ENCODE measurements around the gene ITGB3.

ITGB3 gene

DNA sequence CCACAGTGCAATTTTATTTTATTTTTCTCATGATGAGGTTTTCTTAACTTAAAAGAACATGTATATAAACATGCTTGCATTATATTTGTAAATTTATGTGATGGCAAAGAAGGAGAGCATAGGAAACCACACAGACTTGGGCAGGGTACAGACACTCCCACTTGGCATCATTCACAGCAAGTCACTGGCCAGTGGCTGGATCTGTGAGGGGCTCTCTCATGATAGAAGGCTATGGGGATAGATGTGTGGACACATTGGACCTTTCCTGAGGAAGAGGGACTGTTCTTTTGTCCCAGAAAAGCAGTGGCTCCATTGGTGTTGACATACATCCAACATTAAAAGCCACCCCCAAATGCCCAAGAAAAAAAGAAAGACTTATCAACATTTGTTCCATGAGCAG is 57.8 kb downstream of the ITGB3 start:
- Histone ChIP-seq H3K36me3 (ENCODE audit: control insufficient read depth, low read length) (no peaks in the 10 kb centered on the region), H3K9me3 (ENCODE audit: control insufficient read depth, insufficient read depth, low read length) (no peaks in the 10 kb centered on the region), H3K27me3 (ENCODE audit: control insufficient read depth, low read length) (no peaks in the 10 kb centered on the region), H3K4me3 (ENCODE audit: low read length) (no peak overlapping the region), H3K27ac (ENCODE audit: low read depth, low read length) (no peak overlapping the region), H3K4me2 (ENCODE audit: low read length) (no peak overlapping the region), H3F3A (ENCODE audit: control insufficient read depth, insufficient read depth) (no peaks in the 10 kb centered on the region), H3K9me2 (replicated peaks; ENCODE audit: control insufficient read depth, low read length) (no peaks in the 10 kb centered on the region), H3K79me2 (ENCODE audit: control insufficient read depth, low read length) (no peaks in the 10 kb centered on the region), H3K4me1 (ENCODE audit: control insufficient read depth, low read length) (0 out of 2 replicates have a peak, but pooled peaks cover 2% of the 10 kb centered on the region), H4K20me1 (ENCODE audit: control insufficient read depth, insufficient read depth, low read depth, low read length) (no peaks in the 10 kb centered on the region)
- no peak for TF ChIP-seq EZH2phosphoT487 (IDR thresholded peaks at IDR 0.05; ENCODE audit: borderline replicate concordance, low read length)
- TF ChIP-seq, protein P1, sequence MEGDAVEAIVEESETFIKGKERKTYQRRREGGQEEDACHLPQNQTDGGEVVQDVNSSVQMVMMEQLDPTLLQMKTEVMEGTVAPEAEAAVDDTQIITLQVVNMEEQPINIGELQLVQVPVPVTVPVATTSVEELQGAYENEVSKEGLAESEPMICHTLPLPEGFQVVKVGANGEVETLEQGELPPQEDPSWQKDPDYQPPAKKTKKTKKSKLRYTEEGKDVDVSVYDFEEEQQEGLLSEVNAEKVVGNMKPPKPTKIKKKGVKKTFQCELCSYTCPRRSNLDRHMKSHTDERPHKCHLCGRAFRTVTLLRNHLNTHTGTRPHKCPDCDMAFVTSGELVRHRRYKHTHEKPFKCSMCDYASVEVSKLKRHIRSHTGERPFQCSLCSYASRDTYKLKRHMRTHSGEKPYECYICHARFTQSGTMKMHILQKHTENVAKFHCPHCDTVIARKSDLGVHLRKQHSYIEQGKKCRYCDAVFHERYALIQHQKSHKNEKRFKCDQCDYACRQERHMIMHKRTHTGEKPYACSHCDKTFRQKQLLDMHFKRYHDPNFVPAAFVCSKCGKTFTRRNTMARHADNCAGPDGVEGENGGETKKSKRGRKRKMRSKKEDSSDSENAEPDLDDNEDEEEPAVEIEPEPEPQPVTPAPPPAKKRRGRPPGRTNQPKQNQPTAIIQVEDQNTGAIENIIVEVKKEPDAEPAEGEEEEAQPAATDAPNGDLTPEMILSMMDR (IDR thresholded peaks at IDR 0.05; ENCODE audit: low read depth, low read length, poor library complexity, severe bottlenecking): no peak

DNA sequence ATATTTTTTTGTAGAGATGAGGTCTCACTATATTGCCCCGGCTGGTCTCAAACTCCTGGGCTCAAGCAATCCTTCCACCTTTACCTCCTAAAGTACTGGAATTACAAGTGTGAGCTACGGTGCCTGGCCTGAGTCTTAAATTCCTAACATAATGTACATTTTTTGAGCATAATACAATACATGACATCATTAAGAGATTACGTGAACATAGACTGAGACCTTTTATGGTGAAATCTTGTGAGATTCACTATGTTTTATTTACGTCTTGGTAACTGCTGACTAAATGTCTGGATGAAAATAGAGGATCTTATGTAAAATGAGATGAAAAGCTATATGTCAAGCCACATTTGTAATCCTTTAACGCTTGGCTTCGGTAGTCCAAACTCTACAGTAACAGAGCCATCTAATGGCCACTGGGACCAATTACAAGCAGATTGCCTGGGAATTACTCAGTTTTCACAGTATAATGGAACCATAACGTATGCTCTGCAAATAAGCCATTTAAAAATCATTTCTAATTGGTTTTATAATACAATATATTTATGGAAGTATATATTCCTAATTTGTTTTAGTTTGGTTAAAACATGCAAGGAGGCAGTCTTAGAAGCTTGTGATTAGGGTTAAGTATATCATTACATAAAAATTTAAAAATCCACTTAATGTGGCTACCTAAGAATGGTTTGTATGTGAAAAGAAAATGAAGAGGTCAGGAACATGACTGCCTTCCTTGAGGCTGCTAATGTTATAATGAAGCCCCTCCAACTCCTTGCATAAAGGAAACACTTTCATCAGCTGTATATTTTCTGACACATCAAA is 62.0 kb downstream of the ITGB3 start:
- TF ChIP-seq, protein P1 (IDR thresholded peaks at IDR 0.05; ENCODE audit: low read depth, low read length, poor library complexity, severe bottlenecking): peak; percentile 77
- no peak for TF ChIP-seq EZH2phosphoT487 (IDR thresholded peaks at IDR 0.05; ENCODE audit: borderline replicate concordance, low read length)
- H3K4me3 ChIP-seq (ENCODE audit: low read length): no peak overlapping the region
- H3K4me1 ChIP-seq (ENCODE audit: control insufficient read depth, low read length): peaks cover 9% of the 10 kb centered on the region
- no peak overlapping the region for H3K27ac ChIP-seq (ENCODE audit: low read depth, low read length)
- no peaks in the 10 kb centered on the region; the same call in 1 of the 2 replicates for H3K27me3 ChIP-seq (ENCODE audit: control insufficient read depth, low read length)
- H3K9me3 ChIP-seq (ENCODE audit: control insufficient read depth, insufficient read depth, low read length): no peaks in the 10 kb centered on the region
- no peaks in the 10 kb centered on the region for H4K20me1 ChIP-seq (ENCODE audit: control insufficient read depth, insufficient read depth, low read depth, low read length)
- H3K79me2 ChIP-seq (ENCODE audit: control insufficient read depth, low read length): no peaks in the 10 kb centered on the region
- no peaks in the 10 kb centered on the region for H3K9me2 ChIP-seq (replicated peaks; ENCODE audit: control insufficient read depth, low read length)
- no peaks in the 10 kb centered on the region for H3K36me3 ChIP-seq (ENCODE audit: control insufficient read depth, low read length)
- no peaks in the 10 kb centered on the region for H3F3A ChIP-seq (ENCODE audit: control insufficient read depth, insufficient read depth)
- no peak overlapping the region for H3K4me2 ChIP-seq (ENCODE audit: low read length)

DNA sequence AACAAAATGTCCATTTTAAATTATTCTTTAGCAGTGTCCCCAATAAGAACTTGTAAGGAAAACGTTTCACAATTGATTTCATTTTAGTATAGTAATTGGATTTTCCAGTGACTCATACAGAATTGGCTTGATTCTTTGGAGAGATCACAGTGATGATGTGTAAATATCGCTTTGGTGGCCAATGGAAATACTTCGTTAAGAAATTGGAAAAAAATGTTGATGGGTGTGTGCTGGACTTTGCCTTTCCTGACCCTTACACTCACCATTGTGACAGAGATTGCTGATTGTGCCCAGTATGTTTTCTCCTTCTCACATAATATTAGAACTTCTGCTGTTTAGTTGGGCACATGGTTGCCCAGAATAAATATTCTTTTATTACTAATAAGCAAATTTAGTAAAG is 62.7 kb downstream of the ITGB3 start:
- Histone ChIP-seq H4K20me1 (ENCODE audit: control insufficient read depth, insufficient read depth, low read depth, low read length) (no peaks in the 10 kb centered on the region), H3K27ac (ENCODE audit: low read depth, low read length) (no peak overlapping the region), H3K4me2 (ENCODE audit: low read length) (no peak overlapping the region), H3K4me3 (ENCODE audit: low read length) (no peak overlapping the region), H3K36me3 (ENCODE audit: control insufficient read depth, low read length) (no peaks in the 10 kb centered on the region), H3K27me3 (ENCODE audit: control insufficient read depth, low read length) (no peaks in the 10 kb centered on the region; the same call in 1 of the 2 replicates), H3K4me1 (ENCODE audit: control insufficient read depth, low read length) (peaks cover 9% of the 10 kb centered on the region), H3F3A (ENCODE audit: control insufficient read depth, insufficient read depth) (no peaks in the 10 kb centered on the region), H3K79me2 (ENCODE audit: control insufficient read depth, low read length) (no peaks in the 10 kb centered on the region), H3K9me3 (ENCODE audit: control insufficient read depth, insufficient read depth, low read length) (peaks cover 3% of the 10 kb centered on the region; the same call in 1 of the 2 replicates), H3K9me2 (replicated peaks; ENCODE audit: control insufficient read depth, low read length) (no peaks in the 10 kb centered on the region)
- TF ChIP-seq EZH2phosphoT487 (IDR thresholded peaks at IDR 0.05; ENCODE audit: borderline replicate concordance, low read length): no peak
- TF ChIP-seq, protein P1 (IDR thresholded peaks at IDR 0.05; ENCODE audit: low read depth, low read length, poor library complexity, severe bottlenecking): no peak

Data from DOHH2 (cell line).